HG02938 (cell line): ENCODE results near the gene RCOR1.

Experiments
- ATAC-seq: cut with Tn5 transposase; IDR thresholded peaks from one replicate; pipeline ENCODE4 v1.9.1; 2021; ENCODE audit warnings: mild to moderate bottlenecking, moderate library complexity; ENCODE audit not compliant: unreplicated experiment

Gene RCOR1

DNA sequence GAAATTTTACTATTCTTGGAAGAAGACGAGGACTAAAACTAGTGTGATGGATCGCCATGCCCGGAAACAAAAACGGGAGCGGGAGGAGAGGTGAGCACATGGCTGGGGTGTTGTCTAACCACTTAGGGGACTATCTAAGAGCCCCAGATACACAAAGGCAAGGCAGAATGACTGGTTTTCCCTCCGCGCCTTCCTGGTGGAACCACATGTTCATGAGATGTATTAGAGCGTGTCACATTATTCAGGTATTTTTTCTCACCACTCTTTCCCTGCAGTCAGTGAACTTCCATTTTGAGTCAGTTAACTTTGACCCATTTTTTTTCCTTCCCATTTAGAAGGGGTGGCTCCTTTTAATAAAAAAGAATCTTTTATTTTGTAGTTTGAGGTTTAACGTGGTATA, 116.0 kb downstream of the RCOR1 start:
- ATAC-seq: no peak

GRCh38 chr14:102711207-102711606, 118.8 kb downstream of the RCOR1 start:
- no peak for ATAC-seq

DNA sequence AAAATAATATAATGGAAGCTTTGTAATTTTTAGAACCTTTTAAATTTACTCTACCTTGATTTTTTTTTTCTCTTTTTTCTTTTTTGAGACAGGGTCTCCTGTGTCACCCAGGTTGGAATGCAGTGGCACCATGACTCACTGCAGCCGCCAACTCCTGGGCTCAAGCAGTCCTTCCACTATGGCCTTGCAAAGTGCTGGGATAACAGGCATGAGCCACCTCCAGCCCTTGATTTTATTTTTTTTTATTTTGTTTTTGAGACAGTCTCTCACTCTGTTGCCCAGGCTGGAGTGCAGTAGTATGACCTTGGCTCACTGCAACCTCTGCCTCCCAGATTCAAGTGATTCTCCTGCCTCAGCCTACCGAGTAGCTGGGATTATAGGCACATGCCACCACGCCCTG, 119.5 kb downstream of the RCOR1 start:
- ATAC-seq: no peak

GRCh38 chr14:102717276-102717675, 124.8 kb downstream of the RCOR1 start:
- ATAC-seq: no peak

GRCh38 chr14:102722646-102723045, 130.2 kb downstream of the RCOR1 start:
- ATAC-seq: no peak

DNA sequence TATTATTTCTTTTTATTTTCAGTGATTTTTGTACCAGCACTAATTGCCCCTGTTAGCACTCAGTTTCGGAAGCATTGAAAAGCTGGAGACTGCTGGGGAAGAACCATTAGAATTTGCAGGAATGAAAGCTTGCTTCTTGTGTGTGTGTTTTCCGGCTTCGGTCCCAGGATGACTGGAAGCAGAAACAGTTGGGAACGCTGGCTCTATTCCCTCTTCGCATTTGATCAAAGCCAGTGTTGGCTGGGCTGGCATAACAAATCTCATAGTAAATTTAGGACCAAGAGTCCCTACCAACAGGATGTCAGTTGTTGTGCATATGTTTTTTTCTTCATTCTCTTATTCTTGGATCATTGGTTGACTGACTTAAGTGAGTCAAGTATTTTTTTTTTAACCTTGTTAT, 131.2 kb downstream of the RCOR1 start:
- ATAC-seq: no peak

DNA sequence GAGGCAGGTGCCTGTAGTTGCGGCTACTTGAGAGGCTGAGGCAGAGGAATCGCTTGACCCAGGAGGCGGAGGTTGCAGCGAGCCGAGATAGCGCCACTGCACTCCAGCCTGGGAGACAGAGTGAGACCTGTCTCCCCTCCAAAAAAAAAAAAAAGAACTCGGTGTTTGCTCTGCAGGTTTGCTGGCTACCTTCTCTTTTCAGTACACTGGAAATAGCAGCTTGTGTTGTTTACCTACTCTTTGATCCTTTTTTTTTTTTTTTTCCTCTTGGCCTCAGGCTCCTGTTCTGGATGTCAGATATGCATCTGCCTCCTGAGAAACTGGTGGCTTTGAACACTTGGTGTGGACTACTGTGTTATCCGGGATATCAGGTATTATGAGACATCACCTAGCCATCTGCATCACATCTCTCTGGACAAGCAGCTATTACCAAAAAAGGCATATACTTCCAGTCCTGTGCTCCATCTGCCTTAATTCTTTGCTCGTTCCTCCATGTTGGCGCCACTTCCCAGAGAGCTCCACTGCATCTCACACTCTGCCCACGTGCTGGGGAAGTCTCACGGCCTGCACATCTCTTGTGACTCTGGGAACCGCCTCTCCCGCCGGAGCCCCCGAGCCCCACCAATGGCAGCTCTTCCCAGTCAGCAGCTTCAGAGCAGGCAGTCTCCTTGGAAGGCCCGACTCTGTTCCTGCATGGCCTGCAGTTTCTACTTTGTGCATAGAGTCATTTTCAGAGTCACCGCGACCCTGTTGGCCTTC, 133.9 kb downstream of the RCOR1 start:
- no peak for ATAC-seq

DNA sequence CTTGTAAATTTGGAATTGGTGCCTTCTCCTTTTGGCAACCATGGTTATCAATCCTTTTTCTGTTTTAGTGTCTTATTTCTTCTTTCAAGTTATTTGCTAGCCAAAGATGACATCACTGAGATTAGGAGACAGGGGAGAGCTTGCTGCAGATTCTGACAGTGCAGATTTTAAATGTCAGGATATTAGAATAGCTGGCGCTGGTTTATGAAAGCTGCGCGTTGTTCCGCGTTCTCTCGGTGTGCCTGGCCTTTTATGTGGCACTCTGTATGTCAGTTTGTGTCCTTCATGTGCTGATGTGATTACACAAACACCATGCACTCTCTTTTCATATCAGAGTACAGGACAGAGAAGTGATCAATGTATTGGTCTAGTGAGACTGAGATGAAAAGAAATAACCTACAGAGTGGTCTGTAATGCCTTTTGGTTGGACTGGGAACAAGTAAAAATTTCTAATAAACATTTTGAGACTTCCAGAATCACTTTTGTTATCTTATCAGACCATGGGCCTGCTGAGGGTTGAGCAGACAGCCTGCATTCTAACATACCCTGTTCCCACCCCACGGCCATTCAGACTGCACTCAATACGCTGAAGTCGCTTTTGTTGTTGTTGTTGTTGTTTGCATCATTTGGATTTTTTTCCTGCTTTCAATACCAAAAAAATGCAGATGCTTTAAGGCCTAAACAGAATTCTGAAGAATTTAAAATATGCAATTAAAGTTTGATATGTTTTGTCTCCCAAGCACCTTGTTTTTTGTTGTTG, 135.1 kb downstream of the RCOR1 start:
- no peak for ATAC-seq

DNA sequence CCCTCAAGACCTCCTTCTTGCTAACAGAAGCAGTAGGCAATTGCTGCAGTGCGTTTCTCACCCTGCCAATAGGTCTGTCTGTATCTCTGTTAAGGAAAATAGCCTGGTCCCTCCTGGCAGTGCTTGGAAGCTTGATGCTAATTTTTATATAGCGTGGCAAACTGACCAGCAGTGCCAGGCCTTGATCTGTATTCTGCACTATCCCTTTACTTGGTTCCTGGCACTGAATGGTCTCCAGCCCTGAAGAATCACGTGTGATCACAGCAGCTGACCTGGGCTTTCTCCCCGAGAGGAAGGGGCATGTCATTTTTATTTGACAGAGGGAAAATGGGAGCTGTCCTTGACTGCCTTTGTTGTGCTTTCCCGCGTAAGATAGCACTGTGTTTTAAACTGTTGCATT, 136.1 kb downstream of the RCOR1 start:
- no peak for ATAC-seq

DNA sequence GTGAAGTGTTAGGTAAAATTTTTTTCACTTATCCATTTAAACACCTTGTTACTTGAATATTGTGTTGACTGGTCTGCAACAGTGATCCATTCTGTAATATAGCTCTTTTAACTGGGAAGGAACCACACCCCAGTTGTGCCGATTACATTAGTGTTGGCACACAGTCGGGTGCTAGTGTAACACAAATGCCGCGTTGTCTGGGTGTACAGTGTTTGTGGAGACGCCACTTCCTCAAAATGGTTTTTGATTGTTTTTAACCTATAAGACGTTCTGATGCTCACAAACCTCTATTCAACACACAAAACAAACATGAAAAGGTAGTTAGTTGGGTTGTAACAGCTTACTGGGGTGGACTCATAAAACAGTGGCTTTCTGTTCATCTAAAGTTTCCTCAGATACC, 136.8 kb downstream of the RCOR1 start:
- no peak for ATAC-seq

GRCh38 chr14:102729825-102730224, 137.4 kb downstream of the RCOR1 start:
- ATAC-seq: no peak

GRCh38 chr14:102731101-102731870, 138.8 kb downstream of the RCOR1 start:
- no peak for ATAC-seq

- ATAC-seq: no peak
Observed at GRCh38 chr14:102731871-102732800, 139.7 kb downstream of the RCOR1 start.

GRCh38 chr14:102732924-102733323, 140.5 kb downstream of the RCOR1 start:
- no peak for ATAC-seq

DNA sequence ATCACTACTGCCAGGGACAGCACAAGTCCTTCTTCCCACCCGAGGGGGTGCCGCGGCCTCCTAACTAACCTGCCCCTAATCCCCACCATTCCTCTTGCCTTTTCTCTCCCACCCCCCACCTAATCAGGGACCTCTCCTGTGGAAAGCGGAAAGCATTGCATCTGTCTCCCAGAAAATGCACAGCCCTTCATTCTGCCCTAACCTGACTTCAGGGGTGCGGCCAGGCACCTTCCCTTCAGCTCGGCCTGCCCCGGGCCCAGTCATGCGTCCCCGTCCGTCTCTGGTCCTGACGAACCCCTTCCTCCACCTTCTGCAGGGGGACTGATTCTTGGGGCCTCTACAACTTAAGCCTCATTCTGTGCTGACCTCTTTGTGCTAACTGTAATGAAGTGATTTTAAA, 140.9 kb downstream of the RCOR1 start:
- ATAC-seq: no peak

DNA sequence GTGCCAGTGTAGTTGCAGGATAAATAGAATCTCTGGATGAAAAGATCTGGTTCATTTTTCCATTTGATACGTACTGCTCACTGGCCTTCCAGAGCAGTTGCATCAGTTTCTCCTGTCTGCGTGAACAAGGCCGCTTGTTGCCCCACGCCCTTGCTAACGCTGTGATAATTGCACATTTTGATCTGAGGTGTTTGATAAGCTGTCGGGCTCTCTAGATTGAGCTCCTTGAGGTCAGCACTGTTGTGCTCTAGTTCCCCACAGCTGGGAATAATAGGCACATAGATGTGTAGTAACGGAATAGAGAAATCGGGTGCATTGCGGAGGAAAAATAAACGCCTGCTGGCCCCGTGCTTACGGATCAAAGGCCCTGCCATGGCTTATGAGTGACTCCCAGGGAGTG, 142.0 kb downstream of the RCOR1 start:
- no peak for ATAC-seq

GRCh38 chr14:102736956-102737355, 144.5 kb downstream of the RCOR1 start:
- ATAC-seq: no peak

- ATAC-seq: no peak
Observed at GRCh38 chr14:102737402-102738372, 145.2 kb downstream of the RCOR1 start.

- ATAC-seq: no peak
Observed at GRCh38 chr14:102738373-102739189, 146.1 kb downstream of the RCOR1 start.
